AG20443 (cell line): ENCODE measurements around the gene PISD.

Experiments used
- DNase-seq: peaks from one replicate; pipeline ENCODE4 v3.0.0; 2012; ENCODE audit warnings: low spot score, mixed read lengths

Gene PISD

DNA sequence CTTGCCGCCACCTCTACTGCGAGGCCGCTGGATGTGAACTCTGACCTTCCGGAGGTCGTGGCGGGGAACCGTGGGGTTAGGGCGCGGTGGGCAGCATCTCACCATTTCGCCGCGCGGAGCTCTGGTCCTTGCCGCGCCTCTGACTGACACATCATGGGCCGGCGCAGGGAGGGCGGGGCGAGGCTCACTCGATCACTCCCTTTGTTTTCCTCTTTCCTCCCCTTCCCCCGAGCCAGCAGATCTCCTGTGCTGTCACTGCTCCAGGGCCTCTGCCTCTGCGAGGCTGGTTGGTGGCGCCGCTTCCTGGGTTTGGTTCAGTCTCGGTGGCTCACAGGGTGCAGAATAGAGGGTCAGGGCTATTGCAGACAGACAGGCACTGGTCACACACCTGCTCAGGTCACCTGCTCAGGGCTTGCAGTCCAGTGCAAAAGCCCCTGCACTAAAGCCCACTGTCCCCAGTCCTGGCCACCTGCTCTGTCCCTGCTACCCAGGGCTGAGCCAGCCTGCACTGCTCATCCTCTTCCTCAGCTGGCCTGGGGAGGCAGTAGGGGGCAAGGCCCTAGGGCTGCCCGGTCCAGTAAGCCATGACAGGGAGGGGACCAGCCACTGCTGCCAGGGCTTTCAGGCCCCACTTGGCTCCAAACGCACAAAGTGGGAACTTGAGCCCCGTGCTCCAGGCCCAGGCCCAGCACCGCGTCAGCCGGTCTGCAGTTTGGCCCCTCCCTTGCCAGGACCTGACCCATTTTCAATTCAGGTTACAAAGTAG, 36.2 kb downstream of the PISD start:
- DNase-seq = peak; percentile 74

DNA sequence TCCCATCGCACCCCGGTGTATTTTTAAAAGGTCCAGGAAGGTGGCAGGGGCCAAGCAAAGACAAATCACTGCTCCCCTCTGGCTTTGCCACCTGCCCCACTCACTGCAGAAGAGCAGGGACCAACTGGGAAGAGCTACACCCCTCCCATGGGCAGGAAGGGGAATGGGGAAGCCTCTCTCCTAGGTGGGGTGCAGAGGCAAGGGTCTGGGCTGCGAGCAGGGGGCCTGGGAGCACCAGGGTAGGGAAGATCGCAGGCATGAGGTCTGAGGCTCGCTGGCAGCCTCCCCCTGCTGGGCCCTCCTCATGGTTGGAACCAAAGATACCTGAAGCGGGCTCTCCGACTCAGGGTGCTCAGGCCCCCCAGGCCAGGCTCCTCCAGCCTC, 36.8 kb downstream of the PISD start:
- no peak for DNase-seq

GRCh38 chr22:31623592-31624304, 38.3 kb downstream of the PISD start:
- no peak for DNase-seq

DNA sequence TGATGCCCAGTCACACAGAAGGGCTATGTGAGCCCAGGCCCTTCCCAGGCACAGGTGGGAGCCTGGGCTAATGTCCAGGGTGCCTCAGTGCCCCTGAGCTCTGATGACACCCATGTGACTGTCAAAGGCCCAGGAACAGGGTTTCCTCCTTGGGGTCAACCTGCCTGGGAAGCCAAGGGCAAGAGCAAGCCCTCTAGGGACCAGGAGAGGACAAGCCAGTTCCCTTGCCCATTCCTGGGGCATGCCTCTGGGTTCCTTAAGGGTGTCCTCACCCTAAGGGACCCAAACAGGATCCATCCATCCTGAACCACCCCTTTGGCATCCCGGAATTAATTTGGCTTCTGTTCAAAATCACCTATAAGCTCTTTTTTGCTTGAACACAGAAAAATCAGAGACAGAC, 39.0 kb downstream of the PISD start:
- DNase-seq = no peak

GRCh38 chr22:31621507-31622124, 40.4 kb downstream of the PISD start:
- DNase-seq = no peak

DNA sequence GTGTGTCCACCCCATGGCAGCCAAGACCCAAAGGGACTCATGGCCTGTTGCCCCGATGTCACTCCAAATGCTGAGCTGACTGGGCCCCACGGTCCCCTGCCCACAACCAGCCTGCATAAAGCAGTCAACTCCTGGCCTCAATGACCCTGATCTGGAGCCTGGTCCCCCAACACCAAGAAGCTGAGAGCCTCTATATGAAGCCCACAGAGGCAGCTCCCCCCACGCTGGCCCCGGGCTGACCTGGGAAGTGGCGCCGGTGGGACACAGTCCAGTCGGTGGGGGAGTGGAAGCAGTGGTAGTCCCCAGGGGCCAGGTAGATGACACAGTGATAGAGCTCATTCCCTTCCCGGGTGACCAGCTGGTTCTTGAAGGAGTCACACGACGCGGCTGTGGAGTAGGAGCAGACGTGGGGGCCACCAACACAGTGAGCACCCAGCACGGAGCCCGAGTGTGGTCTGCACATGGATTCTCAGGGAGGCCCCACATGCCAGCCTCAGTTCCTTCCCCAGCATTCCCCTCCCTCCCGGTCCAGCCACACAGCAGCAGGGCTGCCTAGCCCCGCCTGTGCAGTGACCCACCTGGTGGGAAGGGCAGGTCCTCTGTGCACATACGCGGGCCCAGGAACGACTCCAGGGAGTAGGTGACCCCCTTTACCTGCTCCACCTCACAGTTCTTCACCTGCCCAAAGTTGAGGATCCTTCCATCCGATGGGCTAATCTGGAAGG, 41.1 kb downstream of the PISD start:
- DNase-seq = no peak

GRCh38 chr22:31619611-31620300, 42.3 kb downstream of the PISD start:
- DNase-seq = no peak

DNA sequence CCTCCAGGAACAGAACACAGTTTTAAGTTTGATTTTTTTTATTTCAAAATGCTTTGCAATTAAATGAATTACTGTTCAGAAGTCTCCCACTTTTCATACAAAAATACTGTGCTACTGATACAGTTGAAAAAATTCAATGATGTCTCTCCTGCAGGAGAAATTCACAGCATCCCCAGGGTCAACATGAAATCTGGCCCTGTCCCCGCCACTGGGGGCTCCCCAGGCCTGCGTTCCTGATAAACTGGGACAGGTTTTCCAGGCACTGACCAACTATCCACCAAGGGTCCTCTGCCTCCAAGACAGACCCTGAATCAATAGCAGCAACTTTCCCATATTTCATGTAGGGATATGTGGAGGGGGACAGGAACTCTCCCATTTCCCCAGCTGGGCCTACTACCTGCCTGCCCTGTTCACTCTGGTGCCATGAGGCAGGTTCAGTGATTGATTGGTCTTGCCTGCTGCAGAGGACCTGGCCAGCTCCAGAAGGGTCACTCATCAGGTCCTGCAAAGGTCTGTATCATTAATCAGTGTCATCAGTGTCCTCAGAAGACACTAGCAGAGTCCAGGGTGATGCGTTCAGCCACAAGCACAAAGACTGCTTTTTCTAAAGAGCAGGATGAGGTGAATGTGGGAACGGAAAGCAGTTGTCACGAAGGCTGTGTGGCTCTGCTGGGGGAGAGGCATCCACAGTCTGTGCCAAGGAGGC, 43.4 kb downstream of the PISD start:
- DNase-seq = no peak

- no peak for DNase-seq
Observed at GRCh38 chr22:31618057-31618456, 44.0 kb downstream of the PISD start.

DNA sequence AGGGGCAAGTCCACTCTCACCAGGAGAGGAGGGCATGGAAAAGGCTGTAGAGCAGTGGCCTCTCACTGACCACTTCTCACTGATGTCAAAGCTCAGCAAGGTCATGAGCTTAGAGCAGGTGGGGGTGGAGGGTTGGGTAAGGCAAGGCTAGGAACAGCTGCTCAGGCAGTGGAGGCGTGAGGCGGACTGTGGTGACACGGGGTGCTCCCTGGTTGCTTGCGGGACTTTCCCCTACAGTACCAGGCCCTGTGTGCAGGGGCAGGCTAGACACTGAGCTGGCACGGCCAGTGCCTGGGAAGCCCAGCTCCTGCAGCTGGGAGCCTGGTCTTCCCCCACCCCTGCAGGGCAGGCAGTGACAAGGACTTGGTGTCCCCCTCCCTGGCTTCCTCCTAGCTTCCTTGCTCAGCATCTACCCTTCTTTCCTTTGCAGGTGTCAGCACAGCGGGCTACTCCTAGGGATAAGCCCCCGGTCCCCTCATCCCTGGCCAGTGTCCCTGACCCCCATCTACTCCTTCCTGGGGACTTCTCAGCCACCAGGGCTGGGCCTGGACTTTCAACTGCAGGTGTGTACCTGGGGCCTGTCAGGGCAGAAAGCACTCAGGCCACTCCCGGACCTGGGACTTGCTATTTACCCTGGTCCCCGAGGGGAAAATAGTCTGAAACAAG, 45.6 kb downstream of the PISD start:
- no peak for DNase-seq

DNA sequence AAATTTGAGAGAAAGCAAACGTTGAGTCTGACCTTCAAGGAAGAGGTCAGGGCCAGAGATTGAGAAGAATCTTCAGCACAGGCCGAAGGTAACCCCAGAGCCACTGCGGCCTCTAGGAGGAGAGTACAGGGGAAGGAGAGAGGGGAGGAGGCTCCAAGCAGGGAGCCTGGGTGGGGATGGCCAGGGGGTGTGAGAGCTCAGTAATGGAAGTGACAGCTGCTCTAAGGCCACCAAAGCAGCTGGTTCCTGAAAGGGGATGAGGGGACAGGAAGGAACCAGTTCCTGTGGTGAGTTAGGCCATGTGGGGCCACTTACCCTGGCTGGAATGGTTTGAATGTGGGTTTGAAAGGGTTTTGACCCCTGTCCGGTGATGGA, 46.1 kb downstream of the PISD start:
- DNase-seq = no peak

- no peak for DNase-seq
Observed at GRCh38 chr22:31615491-31615860, 46.5 kb downstream of the PISD start.

GRCh38 chr22:31614781-31615490, 47.1 kb downstream of the PISD start:
- DNase-seq = no peak

DNA sequence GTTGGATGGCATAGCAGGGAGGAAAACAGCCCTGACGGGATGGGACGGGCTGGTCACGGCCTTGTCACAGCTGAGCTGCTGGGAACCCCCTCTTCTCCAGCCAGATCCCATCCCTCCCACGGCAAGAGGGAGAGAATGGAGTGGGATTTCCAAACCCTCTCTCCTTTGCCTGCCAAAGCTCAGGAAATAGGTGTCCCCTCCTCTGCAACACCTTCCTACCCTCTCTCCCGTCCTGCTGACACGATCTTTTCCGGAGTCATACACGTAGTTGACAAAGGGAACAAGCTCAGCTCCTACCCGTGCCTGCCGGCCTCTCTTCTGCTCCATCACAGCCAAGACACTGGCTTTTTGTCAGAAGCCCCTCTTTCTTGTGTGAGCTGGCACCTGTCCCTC, 48.1 kb downstream of the PISD start:
- DNase-seq = no peak

- DNase-seq = no peak
Observed at GRCh38 chr22:31613286-31613903, 48.6 kb downstream of the PISD start.

DNA sequence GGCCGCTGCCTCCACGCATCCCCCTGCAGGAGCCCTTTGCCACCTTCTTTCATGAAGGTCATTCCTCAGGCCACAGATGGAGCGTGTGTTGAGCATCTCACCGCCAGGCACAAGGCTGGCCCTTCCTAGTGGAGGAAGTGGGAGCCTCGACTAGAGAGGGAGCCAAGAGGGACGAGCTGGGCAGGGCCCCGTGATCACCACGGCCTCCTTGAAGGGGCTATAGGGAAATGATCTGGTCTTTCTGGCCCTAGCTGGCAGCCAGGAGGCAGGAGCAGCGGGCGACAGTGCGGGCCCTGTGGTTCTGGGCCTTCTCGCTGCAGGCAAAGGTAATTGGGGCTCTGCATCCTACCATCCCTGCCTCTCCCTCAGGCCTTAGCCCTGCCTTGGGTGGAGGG, 49.1 kb downstream of the PISD start:
- DNase-seq = no peak

- no peak for DNase-seq
Observed at GRCh38 chr22:31611061-31611760, 50.8 kb downstream of the PISD start.

DNA sequence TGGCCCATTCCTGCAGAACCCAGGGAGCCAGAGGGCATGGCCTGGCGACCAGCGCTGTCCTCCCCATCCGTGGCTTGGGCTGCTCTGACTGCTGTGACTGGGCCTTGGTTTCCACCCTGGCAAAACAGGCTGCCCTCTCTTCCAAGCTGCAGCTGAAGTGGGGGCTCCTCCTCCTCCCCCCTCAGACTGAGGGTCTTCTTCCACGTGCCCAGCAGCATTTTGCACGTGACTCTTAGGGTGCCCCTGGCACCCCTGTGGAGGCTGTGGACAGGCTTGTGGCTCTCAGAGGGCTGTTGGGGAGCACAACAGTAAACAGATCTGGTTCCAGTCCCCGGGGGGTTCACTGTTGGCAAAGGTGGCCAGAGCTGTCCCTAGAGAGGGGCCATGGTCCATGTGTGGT, 51.4 kb downstream of the PISD start:
- DNase-seq = no peak

GRCh38 chr22:31609716-31610115, 52.3 kb downstream of the PISD start:
- DNase-seq = no peak
